K562 (cell line): Measurements from ENCODE around the gene LRRTM2. TPM values are rescaled to one million over a fixed set of nuclear protein-coding genes. Genes with fewer than 3 reads are reported as not detected.

Experiments
- FOXP1 ChIP-seq: sonication (generic); formaldehyde crosslinking; IDR thresholded peaks from 2 replicates; pipeline ENCODE4 v1.8.0; 2022; ENCODE audit warnings: mild to moderate bottlenecking, missing genetic modification reagents
- SMAD3 ChIP-seq: fragments of 450-650 bp; formaldehyde crosslinking; conservative IDR thresholded peaks from 2 replicates; pipeline ENCODE4 v1.4.0; 2020; ENCODE audit warnings: mild to moderate bottlenecking
- SMC3 ChIP-seq: conservative IDR thresholded peaks from 2 replicates; pipeline ENCODE4 v1.6.1; 2011; ENCODE audit warnings: low read depth, low read length, improper control_type of control experiment; ENCODE audit not compliant: insufficient read depth
- XRCC5 ChIP-seq: fragments of 200-400 bp; formaldehyde crosslinking; IDR thresholded peaks from 2 replicates; pipeline ENCODE4 v1.6.1; 2017; ENCODE audit warnings: low read depth, mild to moderate bottlenecking, low read length
- polyA plus RNA-seq, 8 experiments: library from polyadenylated mRNA; depleted of rRNA in 4 of 8; stranded (reverse) in 5 of 8; unstranded in 3 of 8; fragments of >200 nt; fragmentation: Nextera tagmentation in 2 of 8; fragmentation: Illumina TruSeq in 1 of 8; extraction: Ambion mirVana in 2 of 8; extraction: Trizol in 1 of 8; gene quantifications; 2 replicates each; pipeline versions ENCODE4 v1.2.1 to v1.2.3, GENCODE V29; 2011 to 2014; ENCODE audit warnings: inconsistent platforms in 1 of 8, missing spikeins in 1 of 8
- total RNA-seq, 7 experiments: library from RNA; depleted of rRNA in 6 of 7; stranded (reverse); fragments of >200 nt in 6 of 7; fragmentation: Illumina TruSeq in 2 of 7; extraction: Trizol in 2 of 7; gene quantifications; 2 replicates each; pipeline versions ENCODE4 v1.2.1 to v1.2.3, GENCODE V29; 2011 to 2021; ENCODE audit warnings: low replicate concordance in 1 of 7
- TF ChIP-seq, protein P1 (sequence below), 2 experiments: IDR thresholded peaks; 2 replicates each; pipeline ENCODE4 v1.6.1; 2011; ENCODE audit warnings: borderline replicate concordance in 1 of 2, control low read depth in 1 of 2, low read depth in 1 of 2, low read length in 1 of 2, mild to moderate bottlenecking in 1 of 2, mixed read lengths in 1 of 2, moderate library complexity in 1 of 2; ENCODE audit not compliant: insufficient read depth in 1 of 2, insufficient read length in 1 of 2, poor library complexity in 1 of 2, severe bottlenecking in 1 of 2; ENCODE audit errors: extremely low read depth in 1 of 2
- TF ChIP-seq, protein P2 (sequence below): fragments of 250-450 bp; sonication (Bioruptor Pico); IDR thresholded peaks from 2 replicates; pipeline ENCODE4 v1.5.1; 2021; ENCODE audit warnings: mild to moderate bottlenecking
- TF ChIP-seq, protein P3 (sequence below): fragments of 450-650 bp; formaldehyde crosslinking; IDR thresholded peaks from 2 replicates; pipeline ENCODE4 v1.4.0; 2020; ENCODE audit warnings: mild to moderate bottlenecking, mixed read lengths

LRRTM2 gene
- total and polyA plus RNA-seq, 9 of the 15 experiments (the other 6 are each of a cell fraction or from before 2014, with no cell fraction given): under 0.01 to 0.07 (median 0.03) TPM; not detected in 4

DNA sequence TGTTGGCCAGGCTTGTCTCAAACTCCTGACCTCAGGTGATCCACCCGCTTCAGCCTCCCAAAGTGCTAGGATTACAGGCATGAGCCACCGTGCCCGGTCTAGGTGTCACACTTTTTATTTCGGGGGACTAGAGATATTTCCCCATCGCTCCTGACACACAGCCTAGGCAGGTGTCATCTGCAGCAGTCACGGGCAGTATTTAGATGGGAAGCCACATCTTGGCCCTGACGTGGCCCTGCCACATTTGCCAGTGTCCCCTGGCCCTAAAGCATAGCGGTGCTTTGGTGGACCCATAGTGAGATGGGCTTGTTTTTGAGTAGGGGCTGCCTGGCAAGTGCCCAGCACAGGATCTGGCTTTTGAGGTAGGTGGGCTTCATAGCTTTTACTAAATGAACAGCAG is 45.0 kb upstream of the LRRTM2 start (continued):
- TF ChIP-seq, protein P1, sequence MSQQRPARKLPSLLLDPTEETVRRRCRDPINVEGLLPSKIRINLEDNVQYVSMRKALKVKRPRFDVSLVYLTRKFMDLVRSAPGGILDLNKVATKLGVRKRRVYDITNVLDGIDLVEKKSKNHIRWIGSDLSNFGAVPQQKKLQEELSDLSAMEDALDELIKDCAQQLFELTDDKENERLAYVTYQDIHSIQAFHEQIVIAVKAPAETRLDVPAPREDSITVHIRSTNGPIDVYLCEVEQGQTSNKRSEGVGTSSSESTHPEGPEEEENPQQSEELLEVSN (IDR thresholded peaks at IDR 0.05; ENCODE audit: borderline replicate concordance in 1 of 2, extremely low read depth in 1 of 2, insufficient read depth in 1 of 2, insufficient read length in 1 of 2, low read depth in 1 of 2, low read length in 1 of 2, poor library complexity in 1 of 2, severe bottlenecking in 1 of 2): no peak
- TF ChIP-seq SMAD3 (CRISPR knock-in tag): no peak
- TF ChIP-seq, protein P2, sequence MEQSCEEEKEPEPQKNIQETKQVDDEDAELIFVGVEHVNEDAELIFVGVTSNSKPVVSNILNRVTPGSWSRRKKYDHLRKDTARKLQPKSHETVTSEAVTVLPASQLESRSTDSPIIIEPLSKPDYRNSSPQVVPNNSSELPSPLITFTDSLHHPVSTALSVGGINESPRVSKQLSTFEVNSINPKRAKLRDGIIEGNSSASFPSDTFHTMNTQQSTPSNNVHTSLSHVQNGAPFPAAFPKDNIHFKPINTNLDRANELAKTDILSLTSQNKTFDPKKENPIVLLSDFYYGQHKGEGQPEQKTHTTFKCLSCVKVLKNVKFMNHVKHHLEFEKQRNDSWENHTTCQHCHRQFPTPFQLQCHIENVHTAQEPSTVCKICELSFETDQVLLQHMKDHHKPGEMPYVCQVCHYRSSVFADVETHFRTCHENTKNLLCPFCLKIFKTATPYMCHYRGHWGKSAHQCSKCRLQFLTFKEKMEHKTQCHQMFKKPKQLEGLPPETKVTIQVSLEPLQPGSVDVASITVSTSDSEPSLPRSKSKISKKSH: no peak
- no peak for TF ChIP-seq SMC3
- no peak for TF ChIP-seq XRCC5
- TF ChIP-seq FOXP1 (CRISPR knock-in tag): no peak
- TF ChIP-seq, protein P3, sequence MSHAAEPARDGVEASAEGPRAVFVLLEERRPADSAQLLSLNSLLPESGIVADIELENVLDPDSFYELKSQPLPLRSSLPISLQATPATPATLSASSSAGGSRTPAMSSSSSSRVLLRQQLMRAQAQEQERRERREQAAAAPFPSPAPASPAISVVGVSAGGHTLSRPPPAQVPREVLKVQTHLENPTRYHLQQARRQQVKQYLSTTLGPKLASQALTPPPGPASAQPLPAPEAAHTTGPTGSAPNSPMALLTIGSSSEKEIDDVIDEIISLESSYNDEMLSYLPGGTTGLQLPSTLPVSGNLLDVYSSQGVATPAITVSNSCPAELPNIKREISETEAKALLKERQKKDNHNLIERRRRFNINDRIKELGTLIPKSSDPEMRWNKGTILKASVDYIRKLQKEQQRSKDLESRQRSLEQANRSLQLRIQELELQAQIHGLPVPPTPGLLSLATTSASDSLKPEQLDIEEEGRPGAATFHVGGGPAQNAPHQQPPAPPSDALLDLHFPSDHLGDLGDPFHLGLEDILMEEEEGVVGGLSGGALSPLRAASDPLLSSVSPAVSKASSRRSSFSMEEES: no peak
